Glomerular endothelial cell (primary cell): ENCODE measurements around the gene PLSCR2. TPM values are rescaled to one million over a fixed set of nuclear protein-coding genes. Genes with fewer than 3 reads are reported as not detected.
"Not testable (repeated sequence)": the region's sequence is repeated elsewhere in the genome, so short reads cannot be mapped to it uniquely, and the experiment has no call there.

Experiments
- DNase-seq: peaks from one replicate; pipeline ENCODE4 v3.0.0-alpha.2; 2011; ENCODE audit warnings: low read depth, low spot score; ENCODE audit errors: extremely low read depth
- total RNA-seq: library from RNA; depleted of rRNA; stranded (reverse); fragments of >200 nt; gene quantifications from 2 replicates; pipeline ENCODE4 v1.2.3, GENCODE V29; 2015

The PLSCR2 gene
- total RNA-seq = not detected in 2 replicates

GRCh38 chr3:146469150-146470017, at the start of gene PLSCR2:
TSS of gene PLSCR2 (minus strand) at chr3:146469561. CDS start at chr3:146459904, 9,657 bp downstream.
- no peak for DNase-seq

GRCh38 chr3:146517684-146518435, 48.5 kb upstream of the PLSCR2 start:
- no peak for DNase-seq

GRCh38 chr3:146513386-146514051, 44.2 kb upstream of the PLSCR2 start:
- no peak for DNase-seq

GRCh38 chr3:146511402-146512134, 42.2 kb upstream of the PLSCR2 start:
- no peak for DNase-seq

- DNase-seq = no peak
These were observed 38.2 kb upstream of the PLSCR2 start for GRCh38 chr3:146507331-146508120.

GRCh38 chr3:146505516-146505915, 36.2 kb upstream of the PLSCR2 start:
- DNase-seq = no peak

GRCh38 chr3:146504498-146505197, 35.3 kb upstream of the PLSCR2 start:
- no peak for DNase-seq

- no peak for DNase-seq
These were observed 34.3 kb upstream of the PLSCR2 start for GRCh38 chr3:146503461-146504202.

- no peak for DNase-seq
These were observed 33.6 kb upstream of the PLSCR2 start for GRCh38 chr3:146502887-146503460.

- DNase-seq = no peak
These were observed 32.4 kb upstream of the PLSCR2 start for GRCh38 chr3:146501752-146502151.

- DNase-seq = no peak
These were observed 30.3 kb upstream of the PLSCR2 start for GRCh38 chr3:146499701-146500100.

GRCh38 chr3:146498002-146498736, 28.8 kb upstream of the PLSCR2 start:
- no peak for DNase-seq

- not testable (repeated sequence) for DNase-seq
These were observed 27.9 kb upstream of the PLSCR2 start for GRCh38 chr3:146497145-146497843.

- no peak for DNase-seq
These were observed 27.4 kb upstream of the PLSCR2 start for GRCh38 chr3:146496726-146497125.

GRCh38 chr3:146496251-146496650, 26.9 kb upstream of the PLSCR2 start:
- no peak for DNase-seq

GRCh38 chr3:146493761-146494160, 24.4 kb upstream of the PLSCR2 start:
- no peak for DNase-seq

- DNase-seq = no peak
These were observed 23.9 kb upstream of the PLSCR2 start for GRCh38 chr3:146493221-146493620.
